ENCODE measurements around the gene GRK2.

DNA sequence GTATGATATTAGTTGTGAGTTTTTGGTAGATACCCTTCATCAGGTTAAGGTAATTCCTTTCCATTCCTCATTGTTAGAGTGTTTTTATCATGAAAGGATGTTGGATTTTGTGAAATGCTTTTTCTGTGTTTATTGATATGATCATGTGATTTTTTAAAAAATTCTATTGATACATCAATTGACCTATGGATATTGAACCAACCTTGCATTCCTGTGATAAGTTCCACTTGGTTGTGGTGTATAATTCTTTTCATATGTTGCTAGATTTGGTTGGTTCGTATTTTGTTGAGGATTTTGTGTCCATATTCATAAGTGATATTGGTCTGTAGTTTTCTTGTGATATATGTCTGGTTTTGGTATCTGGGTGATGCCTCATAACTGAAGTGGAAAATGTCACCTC lies 29.6 kb downstream of the GRK2 start:
- TF ChIP-seq CTBP1 (IDR thresholded peaks at IDR 0.05; ENCODE audit: borderline replicate concordance) (no peak), FOXM1 (IDR thresholded peaks at IDR 0.05; ENCODE audit: borderline replicate concordance) (no peak), FOXK2 (IDR thresholded peaks at IDR 0.05) (no peak), LEF1 (IDR thresholded peaks at IDR 0.05; ENCODE audit: borderline replicate concordance) (no peak), SP1 (IDR thresholded peaks at IDR 0.05) (no peak), L3MBTL2 (conservative IDR thresholded peaks at IDR 0.05) (no peak), FOXA1 (IDR thresholded peaks at IDR 0.05) (no peak), SUZ12 (IDR thresholded peaks at IDR 0.05) (no peak), ARNT (IDR thresholded peaks at IDR 0.05) (no peak)
- TF ChIP-seq, protein P1, sequence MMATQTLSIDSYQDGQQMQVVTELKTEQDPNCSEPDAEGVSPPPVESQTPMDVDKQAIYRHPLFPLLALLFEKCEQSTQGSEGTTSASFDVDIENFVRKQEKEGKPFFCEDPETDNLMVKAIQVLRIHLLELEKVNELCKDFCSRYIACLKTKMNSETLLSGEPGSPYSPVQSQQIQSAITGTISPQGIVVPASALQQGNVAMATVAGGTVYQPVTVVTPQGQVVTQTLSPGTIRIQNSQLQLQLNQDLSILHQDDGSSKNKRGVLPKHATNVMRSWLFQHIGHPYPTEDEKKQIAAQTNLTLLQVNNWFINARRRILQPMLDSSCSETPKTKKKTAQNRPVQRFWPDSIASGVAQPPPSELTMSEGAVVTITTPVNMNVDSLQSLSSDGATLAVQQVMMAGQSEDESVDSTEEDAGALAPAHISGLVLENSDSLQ (IDR thresholded peaks at IDR 0.05) = no peak

All from HEK293T (cell line).